ENCODE results near the gene SH2D5. TPM values are rescaled to one million over a fixed set of nuclear protein-coding genes. Genes with fewer than 3 reads are reported as not detected.
"Not testable (repeated sequence)": the region's sequence is repeated elsewhere in the genome, so short reads cannot be mapped to it uniquely, and the experiment has no call there.

The SH2D5 gene
- total RNA-seq, 1 donor: not detected

- no peak for DNase-seq (ENCODE audit: low read depth in 2 of 3, low spot score in 2 of 3)
Measured at GRCh38 chr1:20698195-20698910, 34.1 kb downstream of the SH2D5 start.

DNA sequence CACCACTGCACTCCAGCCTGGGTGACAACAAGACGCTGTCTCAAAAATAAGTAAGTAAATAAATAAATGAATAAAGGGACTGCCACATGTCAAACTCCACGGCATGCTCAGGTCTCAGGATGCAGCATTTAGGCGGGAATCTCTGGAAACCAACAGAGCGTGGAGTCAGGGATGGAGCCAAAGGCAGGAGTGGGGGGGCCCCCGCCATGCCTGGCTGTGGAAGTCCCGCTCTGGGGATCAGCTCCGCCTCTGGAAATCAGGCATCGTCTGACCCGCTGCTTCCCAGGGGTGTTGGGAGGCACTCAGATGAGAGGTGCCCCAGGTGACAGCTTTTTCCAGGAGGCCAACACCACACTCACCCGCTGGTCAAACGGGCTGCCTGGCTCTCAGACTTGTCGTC, 34.9 kb downstream of the SH2D5 start:
- DNase-seq (ENCODE audit: low read depth in 2 of 3, low spot score in 2 of 3): no peak

DNA sequence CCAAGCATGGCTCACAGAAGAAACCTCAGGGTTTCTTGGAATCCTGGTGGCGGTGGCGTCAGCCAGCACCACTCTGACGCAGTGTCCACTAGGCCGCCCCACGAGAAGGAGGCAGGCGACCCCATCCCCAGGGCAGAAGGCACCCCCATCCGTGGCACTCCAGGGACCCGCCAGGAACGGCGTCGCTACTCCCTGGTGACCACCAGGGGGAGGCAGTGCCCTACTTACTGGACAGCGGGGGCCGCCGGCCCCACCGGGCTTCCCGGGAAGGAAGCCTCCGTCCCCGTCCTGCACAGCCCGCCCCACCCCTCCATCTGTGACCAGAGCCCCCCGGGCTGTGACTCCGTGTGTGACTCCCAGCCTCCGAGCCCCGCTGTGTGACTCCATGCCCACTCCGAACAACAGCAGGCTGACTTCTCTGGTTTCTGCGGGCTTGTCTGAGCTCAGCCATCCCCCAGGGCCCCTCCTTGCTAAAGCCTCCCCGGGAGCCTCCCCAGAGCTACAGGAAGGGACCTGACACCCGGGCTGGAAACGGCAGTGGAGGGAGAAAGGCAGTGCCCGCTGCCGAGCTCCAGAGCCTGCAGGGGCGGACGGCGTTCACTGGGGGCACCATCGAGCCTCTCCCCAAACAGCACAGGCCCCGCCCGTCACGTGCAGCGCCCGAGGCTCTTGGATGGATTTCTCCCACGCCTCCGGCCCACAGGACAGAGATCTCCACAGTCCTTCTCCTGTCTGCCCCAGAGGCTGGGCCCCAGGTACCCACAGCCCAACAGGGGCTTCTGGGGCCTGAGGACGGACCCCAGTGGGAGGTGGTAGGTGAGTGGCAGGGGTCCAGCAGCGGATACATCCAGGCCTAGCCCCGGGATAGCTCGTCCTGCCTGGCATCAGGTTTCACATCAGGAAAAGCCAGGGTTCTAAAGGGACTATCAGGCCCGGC, 35.8 kb downstream of the SH2D5 start:
- peak; percentile 57 to 80 (median 74) for DNase-seq (ENCODE audit: low read depth in 2 of 3, low spot score in 2 of 3)

DNA sequence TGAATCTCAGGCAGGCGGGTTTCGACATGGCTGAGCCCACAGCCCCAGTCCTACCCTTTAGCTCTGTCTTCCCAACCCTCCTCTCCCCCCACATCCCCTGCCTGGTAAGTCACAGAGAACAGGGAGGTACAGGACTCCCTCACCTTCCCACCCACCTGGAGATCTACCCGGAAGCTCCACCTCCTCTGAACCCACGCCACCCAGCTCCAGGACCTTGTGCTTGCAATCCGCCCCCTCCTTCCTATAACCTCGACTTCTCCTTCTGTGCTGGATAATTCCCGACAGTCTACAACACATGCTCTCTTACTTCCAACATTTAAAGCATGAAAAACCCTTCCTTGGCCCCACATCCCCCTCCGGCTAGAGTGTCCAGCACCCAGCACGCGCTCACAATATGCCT, 37.0 kb downstream of the SH2D5 start:
- no peak for DNase-seq (ENCODE audit: low read depth in 2 of 3, low spot score in 2 of 3)

GRCh38 chr1:20693623-20694022, 38.9 kb downstream of the SH2D5 start:
- no peak for DNase-seq (ENCODE audit: low read depth in 2 of 3, low spot score in 2 of 3)

DNA sequence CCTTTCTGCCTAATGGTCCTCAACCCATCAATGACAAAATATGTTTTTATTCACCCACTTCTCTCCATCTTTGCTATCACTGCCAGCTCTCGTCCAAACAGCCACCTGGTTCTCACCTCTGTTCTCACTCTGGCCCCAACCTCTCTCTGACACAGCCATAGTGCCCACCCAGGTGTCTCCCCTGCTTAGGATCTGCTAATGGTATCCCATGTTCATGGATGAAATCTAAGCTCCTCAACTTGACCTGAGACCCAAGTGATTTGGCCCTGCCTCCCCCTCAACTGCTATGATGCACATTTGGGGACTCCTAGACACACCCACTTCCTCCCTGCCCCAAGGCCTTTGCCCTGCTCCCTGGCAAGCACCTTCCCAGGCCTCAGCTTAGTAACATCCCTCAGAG, 40.6 kb downstream of the SH2D5 start:
- no peak for DNase-seq (ENCODE audit: low read depth in 2 of 3, low spot score in 2 of 3)

DNA sequence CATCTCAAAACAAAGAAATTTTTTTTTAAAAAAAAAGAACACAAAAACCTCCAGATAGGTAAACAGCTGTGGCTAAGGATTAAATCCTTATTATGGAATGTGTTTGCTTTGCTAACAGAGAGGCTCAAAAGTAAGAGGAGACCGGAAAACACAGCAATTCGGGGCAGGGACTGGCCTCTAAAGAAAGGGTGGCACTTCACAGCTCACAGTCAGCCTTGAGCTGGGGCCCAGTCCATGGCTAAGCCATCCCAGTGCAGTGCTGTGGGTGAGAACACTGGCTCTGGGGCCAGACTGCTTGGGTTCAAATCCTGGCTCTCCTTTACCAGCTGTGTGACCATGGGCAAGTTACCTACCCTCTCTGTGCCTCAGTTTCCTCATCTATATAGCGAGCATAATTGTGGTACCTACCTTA, 42.9 kb downstream of the SH2D5 start:
- no peak for DNase-seq (ENCODE audit: low read depth in 2 of 3, low spot score in 2 of 3)

GRCh38 chr1:20686883-20687725, 45.4 kb downstream of the SH2D5 start:
- DNase-seq (ENCODE audit: low read depth in 2 of 3, low spot score in 2 of 3): no peak

DNA sequence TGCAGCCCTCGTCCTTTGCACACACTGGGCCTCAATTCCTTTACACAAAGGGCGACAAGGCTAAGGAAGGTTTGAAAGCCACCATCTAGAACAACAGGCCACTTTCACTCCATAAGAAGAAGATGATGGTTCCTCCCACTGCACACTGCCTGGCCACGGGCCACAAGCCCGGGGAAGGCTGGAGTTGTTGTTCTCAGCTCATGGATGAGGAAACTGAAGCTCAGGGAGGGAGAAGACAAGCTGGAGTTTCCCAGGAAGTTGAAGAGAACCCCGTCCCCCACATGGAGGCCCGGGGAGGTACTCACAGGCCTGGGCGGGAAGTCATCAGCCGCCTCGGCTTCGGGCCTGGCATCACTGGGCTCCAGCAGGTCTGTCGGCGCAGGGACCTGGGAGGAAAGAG, 46.8 kb downstream of the SH2D5 start:
- no peak for DNase-seq (ENCODE audit: low read depth in 2 of 3, low spot score in 2 of 3)

- DNase-seq (ENCODE audit: low read depth in 2 of 3, low spot score in 2 of 3): no peak
Measured at GRCh38 chr1:20685099-20685662, 47.3 kb downstream of the SH2D5 start.

- DNase-seq (ENCODE audit: low read depth in 2 of 3, low spot score in 2 of 3): no peak
Measured at GRCh38 chr1:20684651-20685050, 47.9 kb downstream of the SH2D5 start.

GRCh38 chr1:20684050-20684620, 48.4 kb downstream of the SH2D5 start:
- no peak for DNase-seq (ENCODE audit: low read depth in 2 of 3, low spot score in 2 of 3)

DNA sequence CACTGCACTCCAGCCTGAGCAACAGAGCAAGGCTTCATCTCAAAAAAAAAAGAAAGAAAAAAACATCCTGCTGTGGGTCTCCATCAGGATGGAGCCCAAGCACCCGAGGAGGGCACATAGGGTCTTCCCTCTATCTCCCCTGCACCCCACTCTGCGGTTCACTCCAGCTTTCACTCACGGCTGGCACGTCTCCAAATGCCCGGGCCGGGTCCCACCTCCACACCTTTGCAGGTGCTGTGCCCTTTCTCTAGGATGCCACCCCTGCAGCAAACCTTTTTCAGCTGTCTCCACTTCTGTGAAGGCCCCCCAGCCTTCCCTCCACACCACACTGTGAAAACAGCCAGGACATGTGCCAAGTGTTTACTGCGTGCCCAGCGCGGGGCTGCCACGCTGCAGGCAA, 48.9 kb downstream of the SH2D5 start:
- DNase-seq (ENCODE audit: low read depth in 2 of 3, low spot score in 2 of 3): no peak

- DNase-seq (ENCODE audit: low read depth in 2 of 3, low spot score in 2 of 3): peak in 2 of 3 donors; percentile 44 to 51
Measured at GRCh38 chr1:20682571-20683236, 49.8 kb downstream of the SH2D5 start.

GRCh38 chr1:20681999-20682398, 50.5 kb downstream of the SH2D5 start:
- DNase-seq (ENCODE audit: low read depth in 2 of 3, low spot score in 2 of 3): no peak

- no peak for DNase-seq (ENCODE audit: low read depth in 2 of 3, low spot score in 2 of 3)
Measured at GRCh38 chr1:20680269-20680668, 52.2 kb downstream of the SH2D5 start.

DNA sequence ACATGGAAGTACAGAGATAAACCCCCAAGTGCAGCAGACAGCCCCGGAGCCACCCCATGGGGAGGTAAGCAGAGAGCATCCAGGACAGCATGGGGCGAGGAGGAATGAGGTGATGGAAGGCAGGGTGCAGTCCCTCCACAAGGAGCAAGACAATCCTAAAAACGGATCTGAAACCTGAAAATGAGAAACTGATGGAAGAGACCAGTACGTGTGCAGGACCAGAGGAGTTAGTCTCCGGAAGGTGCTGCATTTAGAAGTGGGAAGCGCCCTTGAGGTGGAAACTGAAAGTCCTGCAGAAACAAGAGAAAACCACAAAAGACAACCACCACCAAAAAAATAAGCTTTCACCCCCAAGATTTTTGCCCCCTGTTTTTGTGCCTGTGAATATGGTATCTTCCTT, 53.9 kb downstream of the SH2D5 start:
- no peak for DNase-seq (ENCODE audit: low read depth in 2 of 3, low spot score in 2 of 3)

DNA sequence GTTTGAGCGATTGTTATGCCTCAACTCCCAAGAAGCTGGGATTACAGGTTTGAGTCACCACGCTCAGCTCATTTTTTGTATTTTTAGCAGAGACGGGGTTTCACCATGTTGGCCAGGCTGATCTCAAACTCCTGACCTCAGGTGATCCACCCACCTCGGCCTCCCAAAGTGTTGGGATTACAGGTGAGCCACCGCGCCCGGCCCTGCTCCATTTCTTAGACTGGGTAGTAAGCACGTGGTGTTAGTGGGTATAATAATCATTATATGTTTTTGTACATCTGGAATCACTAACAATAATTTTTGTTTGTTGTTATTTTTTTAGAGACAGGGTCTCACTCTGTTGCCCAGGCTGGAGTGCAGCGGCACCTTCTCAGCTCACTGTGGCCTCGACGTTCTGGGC, 58.9 kb downstream of the SH2D5 start:
- not testable (repeated sequence) for DNase-seq (ENCODE audit: low read depth in 2 of 3, low spot score in 2 of 3)

GRCh38 chr1:20672265-20672632, 60.3 kb downstream of the SH2D5 start:
- no peak for DNase-seq (ENCODE audit: low read depth in 2 of 3, low spot score in 2 of 3)

DNA sequence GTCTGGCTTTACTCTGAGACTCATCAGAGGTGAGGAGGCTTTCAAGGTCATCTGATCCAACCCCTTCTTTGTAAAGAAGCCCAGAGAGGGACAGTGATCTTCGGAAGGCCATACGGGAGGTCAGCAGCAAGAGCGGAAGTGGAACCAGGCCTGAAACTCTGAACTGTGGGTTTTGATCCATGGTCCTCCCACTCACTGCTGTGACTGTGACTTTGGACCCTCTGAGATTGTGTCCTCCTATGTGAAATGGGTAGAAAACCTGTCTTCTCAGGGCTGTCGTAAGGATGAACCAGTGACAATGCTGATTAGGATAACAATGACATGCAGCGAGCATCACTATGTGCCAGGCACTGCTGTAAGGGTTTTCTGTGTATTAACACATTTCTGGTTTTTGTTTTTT, 61.6 kb downstream of the SH2D5 start:
- DNase-seq (ENCODE audit: low read depth in 2 of 3, low spot score in 2 of 3): no peak
